Adrenal gland (tissue), 12 donors: Measurements from ENCODE around the gene KLF15. TPM values are rescaled to one million over a fixed set of nuclear protein-coding genes. Genes with fewer than 3 reads are reported as not detected.

Experiments
- DNase-seq, 7 donors: peaks; one replicate each; pipeline ENCODE4 v3.0.0-alpha.2; 2019 to 2020
- H3K27ac ChIP-seq, 5 donors: fragments of 200-600 bp; sonication (generic) in 4 of 5; 1 replicate in 3 of 5; 2 replicates in 2 of 5; pipeline versions ENCODE4 v1.5.1 to v1.8.0; 2016 to 2020; ENCODE audit warnings: mild to moderate bottlenecking in 1 of 5
- H3K27me3 ChIP-seq: fragments of 200-600 bp; 2 replicates; pipeline ENCODE4 v1.8.0; 2021
- H3K36me3 ChIP-seq, 2 donors: fragments of 200-600 bp; replicated peaks in 1 of 2; 1 replicate in 1 of 2; 2 replicates in 1 of 2; pipeline versions ENCODE4 v1.5.1 to v1.8.0; 2018 to 2022
- H3K4me1 ChIP-seq, 2 donors: fragments of 200-600 bp; replicated peaks in 1 of 2; 1 replicate in 1 of 2; 2 replicates in 1 of 2; pipeline versions ENCODE4 v1.5.1 to v1.8.0; 2018 to 2021
- H3K4me3 ChIP-seq, 4 donors: fragments of 200-600 bp; sonication (generic) in 3 of 4; one replicate each; pipeline ENCODE4 v1.5.1; 2016 to 2018
- H3K9me3 ChIP-seq, 3 donors: fragments of 200-600 bp; sonication (generic) in 1 of 3; replicated peaks in 1 of 3; 1 replicate in 2 of 3; 2 replicates in 1 of 3; pipeline versions ENCODE4 v1.5.1 to v1.8.0; 2016 to 2021
- POLR2A ChIP-seq, 2 donors: fragments of 450-650 bp; IDR thresholded peaks; one replicate each; pipeline ENCODE4 v1.6.1; 2017; ENCODE audit warnings: antibody characterized with exemption in 2 of 2, mild to moderate bottlenecking in 2 of 2, moderate library complexity in 1 of 2
- WGBS, 4 donors: extraction: QIAGEN DNeasy Blood & Tissue Kit in 2 of 4; methylation state at CpG; one replicate each; pipeline versions ENCODE4 v1.1.5 to v1.1.7; 2013 to 2017; 5-methylcytosine and 5-hydroxymethylcytosine counted together
- intact Hi-C, 2 donors: fragments of 100-400 bp; cut with DNase I; formaldehyde crosslinking; loops; one replicate each; pipeline versions ENCODE4 v1.14.1 to v1.15.0; 2022 to 2023
- polyA plus RNA-seq, 3 donors: library from polyadenylated mRNA; stranded (reverse); fragments of 200-250 nt in 2 of 3; fragments of 350-450 nt in 1 of 3; fragmentation: Illumina TruSeq in 1 of 3; extraction: RNeasy Lipid Tissue Mini Kit (QIAGEN cat#74804) in 1 of 3; gene quantifications; one replicate each; pipeline ENCODE4 v1.2.3, GENCODE V29; 2013 to 2014
- total RNA-seq, 9 donors: library from RNA; depleted of rRNA in 4 of 9; stranded (reverse); fragments of >200 nt in 4 of 9; fragments of 120-200 nt in 1 of 9; fragmentation: NEBNext Ultra II Directional in 1 of 9; extraction: Animal tissue kit (Norgen Biotek cat#: 25700) in 1 of 9; gene quantifications; one replicate each; pipeline versions ENCODE4 v1.1.0 to v1.2.4, GENCODE V29; 2013 to 2023
- TF ChIP-seq, protein P1 (sequence below), 6 experiments: fragments of 450-650 bp in 4 of 6; fragments of 200-600 bp in 2 of 6; sonication (generic) in 1 of 6; IDR thresholded peaks; 1 replicate in 5 of 6; 2 replicates in 1 of 6; pipeline versions ENCODE4 v1.5.1 to v1.8.0; 2016 to 2021; ENCODE audit warnings: antibody characterized with exemption in 6 of 6, mild to moderate bottlenecking in 2 of 6, moderate library complexity in 1 of 6
- donor health status: healthy with polysubstance abuse.
- donor health status: Bipolar disorder and iron deficiency.
- donor health status: DM: yes; HTN: yes; CAD: no.
- donor health status: DM: no; HTN: no; CAD: no.
- donor health status: DM: no; HTN: no; CAD: no.
- donor health status: DM: yes; HTN: yes; CAD: no.

The KLF15 gene
- total and polyA plus RNA-seq, 12 donors = 2.0 to 22.4 (median 11.8) TPM

DNA sequence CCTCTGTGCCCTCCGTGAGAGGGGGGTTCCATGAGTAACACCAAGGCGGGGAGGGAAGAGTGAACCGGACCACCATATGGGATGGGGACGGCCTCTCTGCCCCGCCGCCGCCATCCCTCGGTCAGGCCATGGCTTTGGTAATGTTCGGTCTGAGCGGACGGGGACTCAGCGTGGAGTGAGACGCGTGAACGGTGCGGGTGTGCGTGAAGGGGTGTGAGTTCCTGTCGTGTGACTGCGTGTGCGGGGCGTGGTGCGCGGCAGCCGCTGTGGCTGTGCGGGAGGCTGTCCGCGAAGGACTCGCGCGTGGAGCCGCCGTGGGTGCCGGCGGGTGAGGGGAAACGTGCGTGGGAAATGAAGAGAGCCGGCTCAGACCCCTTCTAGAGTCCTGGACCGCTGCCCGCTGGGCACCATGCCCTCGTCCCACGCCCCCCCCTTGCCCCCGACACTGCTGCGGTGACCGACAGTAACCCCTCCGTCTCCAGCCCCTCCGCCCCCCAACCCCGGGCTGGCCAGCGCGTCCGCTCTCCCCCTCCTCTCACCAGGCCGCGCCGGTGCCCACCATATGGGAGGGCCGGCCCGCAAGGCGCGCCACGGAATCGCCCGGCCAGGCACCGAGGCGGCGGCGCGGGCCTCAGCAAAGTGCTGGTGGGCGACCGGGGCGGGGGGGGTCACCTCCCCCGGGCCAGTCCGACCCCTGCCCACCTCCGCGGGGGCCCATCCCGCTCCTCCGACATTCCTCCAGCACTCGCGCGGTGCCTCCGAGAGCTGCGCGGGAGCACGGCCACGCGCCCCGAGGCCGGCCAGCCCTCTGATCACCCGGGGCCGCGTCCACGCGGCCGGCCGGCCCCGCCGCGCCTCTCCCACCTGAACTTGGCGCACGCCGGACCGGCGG lies 589 bp downstream of the KLF15 start:
- peaks cover 5 to 31% of the 10 kb centered on the region in 2 donors for H3K4me1 ChIP-seq

DNA sequence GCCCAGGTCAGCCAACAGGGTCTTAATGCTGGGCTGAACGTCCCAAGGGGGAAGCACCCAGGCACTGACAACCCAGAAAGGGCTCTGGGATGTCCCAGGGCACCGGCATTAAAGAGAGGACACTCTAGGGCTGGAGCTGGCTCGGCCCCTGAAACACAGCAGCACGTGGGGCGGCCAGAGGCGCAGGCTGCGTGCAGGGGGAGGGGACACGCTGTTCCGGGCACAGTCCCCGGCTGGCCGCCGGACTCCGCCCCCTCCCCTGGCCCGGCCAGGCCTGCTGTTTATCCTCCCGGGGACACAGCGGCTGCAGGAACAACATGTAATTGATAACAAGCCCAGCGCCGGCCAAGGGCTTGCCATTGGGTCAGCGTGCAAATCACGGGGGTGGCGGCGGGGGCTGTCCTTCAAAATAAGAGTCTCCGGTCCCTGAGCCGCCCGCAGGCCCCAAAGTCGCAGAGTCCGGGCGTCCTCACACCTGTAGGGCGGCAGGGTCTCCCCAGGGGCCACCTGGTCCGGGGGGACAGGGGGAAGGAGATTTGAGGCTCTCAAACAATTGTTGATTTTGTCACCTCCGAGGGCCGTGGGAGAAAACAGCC lies 1.3 kb downstream of the KLF15 start:
- intact Hi-C loops = no loop called here
- H3K27me3 ChIP-seq = no peaks in the 10 kb centered on the region
- peak overlapping the region; percentile 5 to 91 (median 58) for H3K4me3 ChIP-seq
- peaks cover 0 to 13% of the 10 kb centered on the region in 2 donors for H3K36me3 ChIP-seq
- peak; percentile 95 to 99 (median 98) for DNase-seq
- no peaks in the 10 kb centered on the region for H3K9me3 ChIP-seq
- WGBS, 4 donors = 0 to 2% (median 0%) methylated on average over 1 to 32 of the region's 32 CpGs
- peak; percentile 19 to 66 for TF ChIP-seq POLR2A (IDR thresholded peaks at IDR 0.05)
- TF ChIP-seq, protein P1, sequence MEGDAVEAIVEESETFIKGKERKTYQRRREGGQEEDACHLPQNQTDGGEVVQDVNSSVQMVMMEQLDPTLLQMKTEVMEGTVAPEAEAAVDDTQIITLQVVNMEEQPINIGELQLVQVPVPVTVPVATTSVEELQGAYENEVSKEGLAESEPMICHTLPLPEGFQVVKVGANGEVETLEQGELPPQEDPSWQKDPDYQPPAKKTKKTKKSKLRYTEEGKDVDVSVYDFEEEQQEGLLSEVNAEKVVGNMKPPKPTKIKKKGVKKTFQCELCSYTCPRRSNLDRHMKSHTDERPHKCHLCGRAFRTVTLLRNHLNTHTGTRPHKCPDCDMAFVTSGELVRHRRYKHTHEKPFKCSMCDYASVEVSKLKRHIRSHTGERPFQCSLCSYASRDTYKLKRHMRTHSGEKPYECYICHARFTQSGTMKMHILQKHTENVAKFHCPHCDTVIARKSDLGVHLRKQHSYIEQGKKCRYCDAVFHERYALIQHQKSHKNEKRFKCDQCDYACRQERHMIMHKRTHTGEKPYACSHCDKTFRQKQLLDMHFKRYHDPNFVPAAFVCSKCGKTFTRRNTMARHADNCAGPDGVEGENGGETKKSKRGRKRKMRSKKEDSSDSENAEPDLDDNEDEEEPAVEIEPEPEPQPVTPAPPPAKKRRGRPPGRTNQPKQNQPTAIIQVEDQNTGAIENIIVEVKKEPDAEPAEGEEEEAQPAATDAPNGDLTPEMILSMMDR (IDR thresholded peaks at IDR 0.05) = no peak
- H3K27ac ChIP-seq = peak overlapping the region; percentile 58 to 98 (median 90)
- peaks cover 5 to 31% of the 10 kb centered on the region in 2 donors for H3K4me1 ChIP-seq

More for the DNA sequence above, 589 bp downstream of the KLF15 start:
- peak overlapping the region; percentile 5 to 91 (median 58) for H3K4me3 ChIP-seq
- DNase-seq = peak; percentile 34 to 65 (median 55)
- H3K36me3 ChIP-seq = peaks cover 0 to 6% of the 10 kb centered on the region in 2 donors
- intact Hi-C loops = no loop called here
- 0 to 1% (median 1%) methylated on average over 51 to 100 of the region's 100 CpGs; no CpG with 5 or more reads in 1 of the 4 donors for WGBS, 4 donors
- H3K27ac ChIP-seq = peak overlapping the region; percentile 38 to 98 (median 90)
- no peaks in the 10 kb centered on the region for H3K27me3 ChIP-seq
- no peaks in the 10 kb centered on the region for H3K9me3 ChIP-seq
- TF ChIP-seq, protein P1 (IDR thresholded peaks at IDR 0.05) = no peak
- no peak for TF ChIP-seq POLR2A (IDR thresholded peaks at IDR 0.05)

DNA sequence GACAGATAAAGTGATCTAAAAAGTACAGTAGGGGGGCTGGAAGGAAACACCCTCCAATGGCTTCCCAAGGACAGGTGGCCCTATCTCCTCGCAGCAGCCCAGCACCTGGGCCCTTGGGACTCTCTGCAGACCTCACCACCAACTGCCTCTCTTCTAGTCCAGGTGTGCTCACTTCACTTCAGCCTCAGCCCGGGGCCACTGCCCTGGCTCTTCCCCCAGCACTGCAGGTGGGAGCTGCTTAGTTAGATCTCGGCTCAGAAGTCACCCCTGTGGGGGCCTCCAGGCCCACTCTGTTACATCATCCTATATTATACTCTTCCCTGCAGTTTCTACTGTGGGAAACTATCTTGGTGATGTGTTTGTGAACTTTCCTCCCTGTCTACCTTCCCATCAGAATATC lies 2.0 kb downstream of the KLF15 start:
- Histone ChIP-seq H3K9me3 (no peaks in the 10 kb centered on the region), H3K4me1 (peaks cover 5 to 31% of the 10 kb centered on the region in 2 donors), H3K27ac (peak overlapping the region; percentile 58 to 98 (median 90)), H3K36me3 (peaks cover 0 to 13% of the 10 kb centered on the region in 2 donors), H3K4me3 (peak overlapping the region in 1 of 4 donors; percentile 91), H3K27me3 (no peaks in the 10 kb centered on the region)
- intact Hi-C loops = no loop called here
- DNase-seq = peak in 2 of 7 donors; percentile 10 to 18
- TF ChIP-seq POLR2A (IDR thresholded peaks at IDR 0.05) = no peak
- TF ChIP-seq, protein P1 (IDR thresholded peaks at IDR 0.05) = no peak
- WGBS, 4 donors = 40 to 51% (median 45%) methylated on average over 3 of the region's 3 CpGs

DNA sequence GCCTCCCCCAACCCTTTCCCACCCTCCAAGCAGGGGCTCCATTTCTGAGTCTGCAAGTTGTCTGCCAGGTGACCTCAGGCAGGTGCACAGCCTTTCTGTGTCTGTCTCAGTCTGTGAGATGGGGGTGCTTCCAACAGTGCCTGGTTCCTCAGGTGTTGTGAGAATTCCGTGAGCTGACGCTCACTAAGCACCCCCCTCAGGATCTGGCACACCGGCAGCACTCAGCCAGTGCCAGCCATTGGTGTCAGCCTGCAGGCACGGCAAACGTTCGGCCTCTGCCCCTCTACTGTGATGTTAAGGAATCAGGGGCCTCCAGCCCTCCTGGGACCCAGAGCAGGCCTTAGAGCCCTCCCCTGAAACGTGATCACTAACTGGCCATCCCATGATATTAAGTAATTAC lies 2.4 kb downstream of the KLF15 start:
- no peaks in the 10 kb centered on the region for H3K9me3 ChIP-seq
- intact Hi-C loops = no loop called here
- peaks cover 0 to 13% of the 10 kb centered on the region in 2 donors for H3K36me3 ChIP-seq
- H3K4me3 ChIP-seq = no peak overlapping the region
- peak overlapping the region in 2 of 5 donors; percentile 95 to 98 for H3K27ac ChIP-seq
- WGBS, 4 donors = 69 to 93% (median 88%) methylated on average over 1 to 7 of the region's 7 CpGs
- DNase-seq = peak in 1 of 7 donors; percentile 9
- peaks cover 5 to 31% of the 10 kb centered on the region in 2 donors for H3K4me1 ChIP-seq
- TF ChIP-seq, protein P1 (IDR thresholded peaks at IDR 0.05) = no peak
- no peak for TF ChIP-seq POLR2A (IDR thresholded peaks at IDR 0.05)
- no peaks in the 10 kb centered on the region for H3K27me3 ChIP-seq
